Activated CD8-positive, alpha-beta T cell treated with anti-CD3 and anti-CD28 coated beads for 36 hours (primary cell): ENCODE data around the gene DGKI. TPM values are rescaled to one million over a fixed set of nuclear protein-coding genes. Genes with fewer than 3 reads are reported as not detected.

Experiments used
- ATAC-seq: fragments of 200-7000 bp; cut with Tn5 transposase; one replicate; pipeline ENCODE4 v1.10.0; 2021; ENCODE audit warnings: mild to moderate bottlenecking, moderate library complexity
- CTCF ChIA-PET: fragments of 350-600 bp; sonication (Branson Sonifier 250); formaldehyde crosslinking; loops from one replicate; lab custom pipeline; 2021; ENCODE audit warnings: antibody characterized with exemption; lab: Charles Lee
- POLR2A ChIA-PET: fragments of 350-600 bp; sonication (Branson Sonifier 250); formaldehyde crosslinking; loops from one replicate; lab custom pipeline; 2021; ENCODE audit warnings: antibody characterized with exemption; lab: Charles Lee
- DNase-seq: peaks from one replicate; pipeline ENCODE4 v3.0.0-alpha.2; 2020
- H3K27ac Mint-ChIP-seq: one replicate; pipeline ENCODE4 v1.8.0; 2021; ENCODE audit warnings: mild to moderate bottlenecking, mixed read lengths
- H3K27me3 Mint-ChIP-seq: one replicate; pipeline ENCODE4 v1.8.0; 2021; ENCODE audit warnings: mixed read lengths
- H3K36me3 Mint-ChIP-seq: one replicate; pipeline ENCODE4 v1.8.0; 2021; ENCODE audit warnings: low read depth, mixed read lengths
- H3K4me1 Mint-ChIP-seq: one replicate; pipeline ENCODE4 v1.8.0; 2021; ENCODE audit warnings: low read depth, mixed read lengths
- H3K4me3 Mint-ChIP-seq: one replicate; pipeline ENCODE4 v1.8.0; 2021; ENCODE audit warnings: mild to moderate bottlenecking, moderate library complexity, mixed read lengths
- H3K9me3 Mint-ChIP-seq: one replicate; pipeline ENCODE4 v1.8.0; 2021; ENCODE audit warnings: mixed read lengths
- intact Hi-C: fragments of 100-400 bp; cut with micrococcal nuclease; formaldehyde crosslinking; loops from one replicate; pipeline ENCODE4 v1.10.0; 2022
- total RNA-seq, 2 experiments: library from RNA; stranded (reverse); gene quantifications; one replicate each; pipeline ENCODE4 v1.2.3, GENCODE V29; 2021
- TF ChIP-seq, protein P1 (sequence below): fragments of 200-600 bp; IDR thresholded peaks from one replicate; pipeline ENCODE4 v1.8.0; 2022; ENCODE audit warnings: antibody characterized with exemption, mild to moderate bottlenecking

Gene DGKI
- total RNA-seq, 2 experiments from 2014 or later = 0.38 to 0.65 TPM

DNA sequence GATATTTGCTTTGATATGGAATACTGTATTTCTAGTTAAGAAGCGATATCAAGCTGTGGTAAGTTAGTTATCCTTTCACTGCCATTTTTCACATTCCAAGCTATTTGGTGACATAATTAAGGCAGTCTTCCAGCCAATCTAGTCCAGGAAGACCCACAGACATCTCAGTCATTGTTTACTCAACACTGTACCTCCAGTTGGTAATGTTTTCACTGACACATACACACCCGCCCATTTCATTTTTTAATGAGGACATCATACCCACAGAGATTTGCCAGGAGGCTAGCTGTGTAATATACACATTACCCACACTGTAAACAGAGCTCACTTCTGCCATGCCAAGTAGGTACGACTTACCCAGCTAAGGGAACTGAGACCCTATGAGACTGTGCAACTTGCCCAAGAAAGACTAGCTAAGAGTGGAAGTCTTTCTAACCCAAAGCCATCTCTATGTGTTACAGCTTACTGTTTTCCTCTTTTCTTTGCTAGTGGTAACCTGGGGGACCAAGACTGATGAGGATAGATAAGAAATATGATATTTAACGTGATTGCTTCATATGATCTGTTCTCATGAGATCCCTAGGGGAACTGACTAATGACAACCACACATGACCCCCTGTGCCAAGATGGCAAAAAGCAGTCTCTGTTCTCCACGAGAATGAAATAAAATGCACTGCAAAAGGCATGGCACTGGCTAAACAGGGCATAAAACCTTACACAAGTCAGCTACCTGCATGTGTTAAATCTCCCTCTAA lies 179.0 kb downstream of the DGKI start:
- intact Hi-C loops = no loop called here
- CTCF ChIA-PET = interaction anchor here (3.8 kb wide), 1 partner anchor 12 kb away, joined by 21 read pairs; no protein-coding TSS in a partner anchor
- Mint-ChIP-seq H3K27ac (no peak overlapping the region), H3K36me3 (no peaks in the 10 kb centered on the region), H3K4me1 (peaks cover 3% of the 10 kb centered on the region), H3K27me3 (peaks cover 12% of the 10 kb centered on the region), H3K4me3 (no peak overlapping the region), H3K9me3 (no peaks in the 10 kb centered on the region)
- DNase-seq = no peak
- ATAC-seq = no peak
- POLR2A ChIA-PET = no interaction called here
- TF ChIP-seq, protein P1, sequence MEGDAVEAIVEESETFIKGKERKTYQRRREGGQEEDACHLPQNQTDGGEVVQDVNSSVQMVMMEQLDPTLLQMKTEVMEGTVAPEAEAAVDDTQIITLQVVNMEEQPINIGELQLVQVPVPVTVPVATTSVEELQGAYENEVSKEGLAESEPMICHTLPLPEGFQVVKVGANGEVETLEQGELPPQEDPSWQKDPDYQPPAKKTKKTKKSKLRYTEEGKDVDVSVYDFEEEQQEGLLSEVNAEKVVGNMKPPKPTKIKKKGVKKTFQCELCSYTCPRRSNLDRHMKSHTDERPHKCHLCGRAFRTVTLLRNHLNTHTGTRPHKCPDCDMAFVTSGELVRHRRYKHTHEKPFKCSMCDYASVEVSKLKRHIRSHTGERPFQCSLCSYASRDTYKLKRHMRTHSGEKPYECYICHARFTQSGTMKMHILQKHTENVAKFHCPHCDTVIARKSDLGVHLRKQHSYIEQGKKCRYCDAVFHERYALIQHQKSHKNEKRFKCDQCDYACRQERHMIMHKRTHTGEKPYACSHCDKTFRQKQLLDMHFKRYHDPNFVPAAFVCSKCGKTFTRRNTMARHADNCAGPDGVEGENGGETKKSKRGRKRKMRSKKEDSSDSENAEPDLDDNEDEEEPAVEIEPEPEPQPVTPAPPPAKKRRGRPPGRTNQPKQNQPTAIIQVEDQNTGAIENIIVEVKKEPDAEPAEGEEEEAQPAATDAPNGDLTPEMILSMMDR = no peak

DNA sequence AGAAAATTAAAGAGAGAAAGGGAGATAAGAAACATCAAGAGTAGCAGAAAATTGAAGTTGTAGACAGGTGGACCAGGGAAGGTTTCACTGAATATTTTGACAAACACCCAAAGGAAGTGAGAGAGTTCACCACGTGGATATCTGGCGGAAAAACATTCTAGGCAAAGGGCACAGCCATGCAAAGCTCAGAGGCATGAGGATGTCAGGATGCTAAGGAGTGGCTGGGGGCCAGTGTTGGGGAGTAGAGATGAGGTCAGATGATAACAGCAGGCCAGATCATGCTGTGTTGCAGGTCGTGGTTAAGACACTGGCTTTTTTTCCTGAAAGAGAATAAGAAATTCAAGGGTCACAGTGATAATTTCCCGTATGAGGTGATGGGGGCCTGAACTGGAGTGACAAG lies 181.9 kb downstream of the DGKI start:
- ChIA-PET CTCF (no interaction called here), POLR2A (no interaction called here)
- peaks cover 3% of the 10 kb centered on the region for H3K4me1 Mint-ChIP-seq
- ATAC-seq (no peak), DNase-seq (no peak)
- H3K27me3 Mint-ChIP-seq = peaks cover 6% of the 10 kb centered on the region
- TF ChIP-seq, protein P1 = no peak
- H3K9me3 Mint-ChIP-seq = no peaks in the 10 kb centered on the region
- intact Hi-C loops = no loop called here
- H3K4me3 Mint-ChIP-seq = no peak overlapping the region
- no peak overlapping the region for H3K27ac Mint-ChIP-seq
- no peaks in the 10 kb centered on the region for H3K36me3 Mint-ChIP-seq

DNA sequence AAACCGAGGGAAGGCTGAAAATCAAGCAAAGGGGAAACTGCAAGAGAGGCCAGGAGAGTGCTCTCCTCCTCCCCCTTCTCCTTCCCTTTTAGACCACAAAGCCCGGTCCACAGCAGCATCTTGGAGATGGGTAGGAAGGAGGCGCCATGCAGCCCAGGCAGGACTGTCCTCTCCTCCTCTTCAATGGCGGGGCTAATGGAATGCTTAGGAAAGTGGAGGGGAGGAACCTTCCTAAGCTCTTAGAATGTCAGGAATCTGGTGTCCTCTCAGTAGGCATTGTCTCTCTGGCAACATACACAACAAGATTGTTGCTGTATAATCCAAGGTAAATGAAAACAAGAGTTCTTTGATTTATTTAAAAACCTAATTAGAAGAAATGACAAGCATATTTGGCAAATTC lies 185.1 kb downstream of the DGKI start:
- H3K9me3 Mint-ChIP-seq = no peaks in the 10 kb centered on the region

DNA sequence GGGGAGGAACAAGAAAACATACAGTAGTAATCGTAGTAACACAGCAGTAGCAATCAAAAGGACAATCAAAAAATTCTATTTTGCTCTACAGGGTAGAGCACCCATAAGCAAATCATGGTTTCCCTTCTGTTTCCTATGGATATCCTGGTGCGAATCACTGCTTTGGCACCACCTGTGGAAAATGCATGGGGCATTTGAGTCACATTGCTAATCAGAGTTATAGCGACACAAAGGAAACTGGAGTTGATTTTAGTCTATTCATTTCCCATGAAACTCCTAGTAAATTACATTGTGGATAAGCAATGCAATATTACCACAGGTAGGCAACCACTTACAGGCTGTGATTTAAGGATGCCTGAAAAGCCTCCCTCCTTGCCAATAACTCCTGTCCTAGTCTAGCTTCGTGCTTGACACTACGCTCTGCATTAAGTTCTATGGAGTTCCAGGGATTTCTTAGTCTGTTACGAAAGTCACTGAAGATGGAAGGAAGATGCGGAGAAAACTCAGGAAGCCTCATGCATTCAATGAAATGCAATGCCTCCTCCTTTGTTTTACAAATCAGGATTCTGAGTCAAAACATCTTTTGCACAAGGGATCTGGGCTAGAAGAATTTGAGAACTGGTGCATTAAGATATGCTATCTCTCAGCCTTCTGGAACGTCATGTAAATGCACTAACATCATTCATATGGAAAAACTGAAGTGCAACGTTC lies 188.4 kb downstream of the DGKI start:
- peaks cover 10% of the 10 kb centered on the region for H3K27me3 Mint-ChIP-seq
- ATAC-seq = no peak
- no peak for DNase-seq
- no peak overlapping the region for H3K27ac Mint-ChIP-seq
- no peaks in the 10 kb centered on the region for H3K4me1 Mint-ChIP-seq
- CTCF ChIA-PET = interaction anchor here (9.2 kb wide), 1 partner anchor 244 kb away, joined by 103 read pairs; no protein-coding TSS in a partner anchor
- POLR2A ChIA-PET = no interaction called here
- intact Hi-C loops = no loop called here
- TF ChIP-seq, protein P1 = no peak
- H3K36me3 Mint-ChIP-seq = no peaks in the 10 kb centered on the region
- H3K4me3 Mint-ChIP-seq = no peak overlapping the region
- H3K9me3 Mint-ChIP-seq = no peaks in the 10 kb centered on the region

More for the DNA sequence above, 185.1 kb downstream of the DGKI start:
- CTCF ChIA-PET = interaction anchor here (9.2 kb wide), 1 partner anchor 240 kb away, joined by 103 read pairs; no protein-coding TSS in a partner anchor
- intact Hi-C loops = no loop called here
- Mint-ChIP-seq H3K27me3 (peaks cover 9% of the 10 kb centered on the region), H3K4me3 (no peak overlapping the region), H3K36me3 (no peaks in the 10 kb centered on the region), H3K4me1 (peaks cover 3% of the 10 kb centered on the region), H3K27ac (no peak overlapping the region)
- DNase-seq = no peak
- TF ChIP-seq, protein P1 = no peak
- POLR2A ChIA-PET = interaction anchor here (0.7 kb wide), 1 partner anchor 207 kb away, joined by 3 read pairs; no protein-coding TSS in a partner anchor
- no peak for ATAC-seq
